Endothelial cell of umbilical vein (primary cell): ENCODE results near the gene CYFIP1. TPM values are rescaled to one million over a fixed set of nuclear protein-coding genes. Genes with fewer than 3 reads are reported as not detected.

Experiments used
- BruUV-seq: library from RNA; stranded (reverse); fragments of 400-500 nt; replicated peaks from 2 replicates; lab custom pipeline; 2021; lab: Mats Ljungman, UMichigan
- CTCF ChIA-PET: fragments of 300-600, 350-600 bp; sonication (Branson Sonifier 250); formaldehyde crosslinking; loops from one replicate; lab custom pipeline; 2021; ENCODE audit warnings: antibody characterized with exemption, inconsistent platforms; lab: Charles Lee
- POLR2A ChIA-PET: fragments of 300-600, 350-600 bp; sonication (Branson Sonifier 250); formaldehyde crosslinking; loops from one replicate; lab custom pipeline; 2021; ENCODE audit warnings: antibody characterized with exemption, inconsistent platforms; lab: Charles Lee
- DNase-seq: peaks from one replicate; pipeline ENCODE4 v3.0.0-alpha.2; 2011; ENCODE audit warnings: low read depth, low spot score
- FAIRE-seq: peaks from 2 replicates; lab custom pipeline; 2011; peaks lifted over from hg19 to GRCh38; lab: Jason Lieb, UNC
- H2AFZ ChIP-seq: 2 replicates; pipeline ENCODE4 v1.6.0; 2012; ENCODE audit warnings: low read depth, low read length, control low read depth, inconsistent platforms
- H3K27ac ChIP-seq: 2 replicates; pipeline ENCODE4 v1.5.1; 2011; ENCODE audit warnings: low read depth, mild to moderate bottlenecking, control low read depth, low read length, moderate library complexity; ENCODE audit not compliant: insufficient read depth
- H3K27me3 ChIP-seq, 2 experiments: 2 replicates each; pipeline versions ENCODE4 v1.6.0 to v1.6.1; 2011; ENCODE audit warnings: low read length in 2 of 2, mixed read lengths in 1 of 2; ENCODE audit not compliant: control insufficient read depth in 2 of 2, insufficient read depth in 2 of 2
- H3K36me3 ChIP-seq, 2 experiments: 2 replicates in 1 of 2; 3 replicates in 1 of 2; pipeline ENCODE4 v1.5.1; 2011; ENCODE audit warnings: low read length in 2 of 2, mild to moderate bottlenecking in 1 of 2, moderate library complexity in 1 of 2; ENCODE audit not compliant: control insufficient read depth in 2 of 2, insufficient read depth in 2 of 2; ENCODE audit errors: extremely low read depth in 1 of 2
- H3K4me1 ChIP-seq: 3 replicates; pipeline ENCODE4 v1.5.1; 2011; ENCODE audit warnings: mild to moderate bottlenecking, low read length; ENCODE audit not compliant: control insufficient read depth, insufficient read depth; ENCODE audit errors: extremely low read depth
- H3K4me2 ChIP-seq: 2 replicates; pipeline ENCODE4 v1.6.1; 2011; ENCODE audit warnings: low read length, control low read depth, mixed read lengths; ENCODE audit not compliant: insufficient read depth
- H3K4me3 ChIP-seq, 3 experiments: fragments of 200-600 bp in 1 of 3; sonication (generic), shearing (Covaris generic) in 1 of 3; replicated peaks in 1 of 3; 2 replicates each; pipeline ENCODE4 v1.5.1; 2011 to 2016; ENCODE audit warnings: control low read depth in 3 of 3, low read length in 3 of 3, mild to moderate bottlenecking in 2 of 3, inconsistent platforms in 1 of 3, low read depth in 1 of 3, moderate library complexity in 1 of 3; ENCODE audit not compliant: insufficient read depth in 1 of 3
- H3K79me2 ChIP-seq: 2 replicates; pipeline ENCODE4 v1.6.0; 2012; ENCODE audit warnings: low read length, inconsistent platforms; ENCODE audit not compliant: control insufficient read depth, insufficient read depth
- H3K9ac ChIP-seq: replicated peaks from 2 replicates; pipeline ENCODE3; 2011; ENCODE audit warnings: low read length, control low read depth; ENCODE audit not compliant: insufficient read depth; ENCODE audit errors: extremely low read depth
- H3K9me1 ChIP-seq: replicated peaks from 3 replicates; pipeline ENCODE4 v1.6.0; 2011; ENCODE audit warnings: mild to moderate bottlenecking, low read length; ENCODE audit not compliant: control insufficient read depth, insufficient read depth; ENCODE audit errors: extremely low read depth
- H3K9me3 ChIP-seq: replicated peaks from 2 replicates; pipeline ENCODE4 v1.5.1; 2012; ENCODE audit warnings: low read length, inconsistent platforms; ENCODE audit not compliant: control insufficient read depth, insufficient read depth
- H4K20me1 ChIP-seq: replicated peaks from 2 replicates; pipeline ENCODE3; 2011; ENCODE audit warnings: mild to moderate bottlenecking, low read length; ENCODE audit not compliant: control insufficient read depth, insufficient read depth; ENCODE audit errors: extremely low read depth
- EZH2 ChIP-seq: IDR thresholded peaks from 2 replicates; pipeline ENCODE4 v1.6.1; 2012; ENCODE audit warnings: borderline replicate concordance, low read depth, mild to moderate bottlenecking, moderate library complexity, low read length, inconsistent platforms; ENCODE audit not compliant: severe bottlenecking
- FOS ChIP-seq: IDR thresholded peaks from 2 replicates; pipeline ENCODE4 v1.6.1; 2011; ENCODE audit warnings: mild to moderate bottlenecking, low read length, moderate library complexity, borderline replicate concordance; ENCODE audit not compliant: insufficient read depth
- GATA2 ChIP-seq: IDR thresholded peaks from 2 replicates; pipeline ENCODE4 v1.7.0; 2011; ENCODE audit warnings: low read depth, mild to moderate bottlenecking, moderate library complexity, mixed read lengths, low read length; ENCODE audit not compliant: insufficient read length, insufficient read depth
- JUN ChIP-seq: IDR thresholded peaks from 2 replicates; pipeline ENCODE4 v1.6.1; 2011; ENCODE audit warnings: borderline replicate concordance, low read depth; ENCODE audit not compliant: insufficient read length, insufficient read depth
- MAX ChIP-seq: IDR thresholded peaks from 2 replicates; pipeline ENCODE4 v1.6.1; 2011; ENCODE audit not compliant: insufficient read depth, insufficient read length
- MYC ChIP-seq: IDR thresholded peaks from one replicate; pipeline ENCODE4 v1.6.1; 2011; ENCODE audit warnings: mild to moderate bottlenecking, low read depth, low read length
- POLR2A ChIP-seq: IDR thresholded peaks from 2 replicates; pipeline ENCODE4 v1.6.1; 2012; ENCODE audit warnings: low read depth, mild to moderate bottlenecking, control low read depth, low read length
- POLR2AphosphoS5 ChIP-seq: IDR thresholded peaks from 2 replicates; pipeline ENCODE4 v1.6.1; 2012; ENCODE audit warnings: low read depth, mild to moderate bottlenecking, control low read depth, low read length, moderate library complexity; ENCODE audit not compliant: insufficient read depth
- dilution Hi-C: fragments of 300-500 bp; cut with MboI; formaldehyde crosslinking; loops from one replicate; pipeline ENCODE4 v1.15.0; 2019; ENCODE audit warnings: low sequenced_read_pairs; ENCODE audit not compliant: extremely low pct_ligation_motif_present
- intact Hi-C: fragments of 100-400 bp; cut with micrococcal nuclease; formaldehyde crosslinking; loops from one replicate; pipeline ENCODE4 v1.10.0; 2022
- polyA plus RNA-seq, 4 experiments: library from polyadenylated mRNA; depleted of rRNA in 3 of 4; stranded (reverse) in 3 of 4; unstranded in 1 of 4; fragments of >200 nt; gene quantifications; 2 replicates each; pipeline versions ENCODE4 v1.2.1 to v1.2.3, GENCODE V29; 2011 to 2012; ENCODE audit warnings: missing spikeins in 1 of 4
- total RNA-seq: library from RNA; stranded (reverse); gene quantifications from 2 replicates; pipeline ENCODE4 v1.2.3, GENCODE V29; 2021
- TF ChIP-seq, protein P1 (sequence below), 2 donors: IDR thresholded peaks; 1 replicate in 1 of 2; 2 replicates in 1 of 2; pipeline ENCODE4 v1.5.1; 2011; ENCODE audit warnings: low read length in 2 of 2, mild to moderate bottlenecking in 2 of 2, moderate library complexity in 2 of 2, control low read depth in 1 of 2, inconsistent platforms in 1 of 2, low read depth in 1 of 2; ENCODE audit not compliant: insufficient read depth in 1 of 2; ENCODE audit errors: extremely low read depth in 1 of 2

CYFIP1 gene
- total and polyA plus RNA-seq, 2 donors (not counting 3 experiments of a cell fraction or from before 2014, with no cell fraction given): 81.4 to 158 TPM

DNA sequence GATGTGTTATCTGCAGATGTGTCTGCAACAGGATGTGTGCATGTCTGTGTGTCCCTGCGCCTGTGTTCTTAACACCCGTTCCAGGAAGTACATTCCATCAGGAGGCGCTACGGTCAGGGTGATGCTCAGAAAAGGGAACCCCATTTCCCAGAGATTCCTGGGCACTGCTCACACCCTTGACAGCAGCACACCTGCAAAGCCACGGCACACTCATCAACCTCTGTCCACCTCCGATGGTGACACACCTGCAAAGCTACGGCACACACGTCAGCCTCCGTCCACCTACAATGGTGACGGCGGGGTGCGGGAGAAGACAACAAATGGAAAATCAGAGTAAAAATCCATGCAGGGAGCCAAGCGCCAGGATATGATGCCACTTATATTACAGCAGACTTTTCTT lies 86.3 kb downstream of the CYFIP1 start:
- Histone ChIP-seq H3K27ac (no peak overlapping the region), H3K4me3 (no peak overlapping the region), H4K20me1 (no peaks in the 10 kb centered on the region), H3K9me1 (no peaks in the 10 kb centered on the region), H3K27me3 (no peaks in the 10 kb centered on the region), H3K4me2 (no peak overlapping the region), H2AFZ (no peak overlapping the region), H3K9me3 (no peaks in the 10 kb centered on the region), H3K36me3 (peaks cover 3 to 11% of the 10 kb centered on the region in 2 experiments), H3K4me1 (no peaks in the 10 kb centered on the region), H3K79me2 (no peaks in the 10 kb centered on the region), H3K9ac (no peak overlapping the region)
- BruUV-seq: no TSS peak
- ChIA-PET POLR2A (no interaction called here), CTCF (no interaction called here)
- no peak for TF ChIP-seq FOS
- no peak for TF ChIP-seq JUN
- no peak for TF ChIP-seq EZH2
- TF ChIP-seq, protein P1, sequence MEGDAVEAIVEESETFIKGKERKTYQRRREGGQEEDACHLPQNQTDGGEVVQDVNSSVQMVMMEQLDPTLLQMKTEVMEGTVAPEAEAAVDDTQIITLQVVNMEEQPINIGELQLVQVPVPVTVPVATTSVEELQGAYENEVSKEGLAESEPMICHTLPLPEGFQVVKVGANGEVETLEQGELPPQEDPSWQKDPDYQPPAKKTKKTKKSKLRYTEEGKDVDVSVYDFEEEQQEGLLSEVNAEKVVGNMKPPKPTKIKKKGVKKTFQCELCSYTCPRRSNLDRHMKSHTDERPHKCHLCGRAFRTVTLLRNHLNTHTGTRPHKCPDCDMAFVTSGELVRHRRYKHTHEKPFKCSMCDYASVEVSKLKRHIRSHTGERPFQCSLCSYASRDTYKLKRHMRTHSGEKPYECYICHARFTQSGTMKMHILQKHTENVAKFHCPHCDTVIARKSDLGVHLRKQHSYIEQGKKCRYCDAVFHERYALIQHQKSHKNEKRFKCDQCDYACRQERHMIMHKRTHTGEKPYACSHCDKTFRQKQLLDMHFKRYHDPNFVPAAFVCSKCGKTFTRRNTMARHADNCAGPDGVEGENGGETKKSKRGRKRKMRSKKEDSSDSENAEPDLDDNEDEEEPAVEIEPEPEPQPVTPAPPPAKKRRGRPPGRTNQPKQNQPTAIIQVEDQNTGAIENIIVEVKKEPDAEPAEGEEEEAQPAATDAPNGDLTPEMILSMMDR (IDR thresholded peaks at IDR 0.05; ENCODE audit: extremely low read depth in 1 of 2, insufficient read depth in 1 of 2, low read depth in 1 of 2, low read length in 2 of 2): no peak
- TF ChIP-seq MYC: no peak
- TF ChIP-seq POLR2A: no peak
- no peak for TF ChIP-seq MAX
- TF ChIP-seq POLR2AphosphoS5: no peak
- TF ChIP-seq GATA2: no peak
- intact Hi-C loops: no loop called here
- dilution Hi-C loops: no loop called here
- FAIRE-seq (no peak), DNase-seq (no peak)
